Muscle layer of duodenum (tissue), 2 donors: ENCODE data around the gene LEUTX.
"Not testable (repeated sequence)": the region's sequence is repeated elsewhere in the genome, so short reads cannot be mapped to it uniquely, and the experiment has no call there.

Experiments
- H3K27ac ChIP-seq: one replicate; pipeline ENCODE4 v1.7.0; 2013; ENCODE audit warnings: mild to moderate bottlenecking, low read length
- H3K27me3 ChIP-seq: one replicate; pipeline ENCODE4 v1.7.0; 2013; ENCODE audit warnings: low read depth, mild to moderate bottlenecking, control low read depth, low read length
- H3K36me3 ChIP-seq, 2 donors: one replicate each; pipeline ENCODE4 v1.7.0; 2013; ENCODE audit warnings: low read length in 2 of 2, control low read depth in 1 of 2, mild to moderate bottlenecking in 1 of 2; ENCODE audit not compliant: insufficient read depth in 2 of 2, control insufficient read depth in 1 of 2
- H3K4me1 ChIP-seq, 2 donors: one replicate each; pipeline ENCODE4 v1.7.0; 2013; ENCODE audit warnings: low read length in 2 of 2, mild to moderate bottlenecking in 2 of 2, control low read depth in 1 of 2, moderate library complexity in 1 of 2; ENCODE audit not compliant: insufficient read depth in 2 of 2, control insufficient read depth in 1 of 2
- H3K4me3 ChIP-seq, 2 donors: one replicate each; pipeline ENCODE4 v1.7.0; 2013; ENCODE audit warnings: low read length in 2 of 2, low read depth in 1 of 2, mild to moderate bottlenecking in 1 of 2
- H3K9me3 ChIP-seq, 2 donors: one replicate each; pipeline ENCODE4 v1.7.0; 2013; ENCODE audit warnings: low read length in 2 of 2, control low read depth in 1 of 2, mild to moderate bottlenecking in 1 of 2; ENCODE audit not compliant: control insufficient read depth in 1 of 2
- donor health status: healthy.

The LEUTX gene

GRCh38 chr19:39813264-39813993, 34.8 kb downstream of the LEUTX start:
- no peaks in the 10 kb centered on the region for H3K4me1 ChIP-seq
- no peaks in the 10 kb centered on the region for H3K27me3 ChIP-seq
- H3K27ac ChIP-seq, result no peak overlapping the region
- H3K4me3 ChIP-seq, result no peak overlapping the region
- no peaks in the 10 kb centered on the region for H3K9me3 ChIP-seq
- H3K36me3 ChIP-seq, result peaks cover 0 to 14% of the 10 kb centered on the region in 2 donors

GRCh38 chr19:39814111-39814510, 35.5 kb downstream of the LEUTX start:
- not testable (repeated sequence) for H3K4me3 ChIP-seq, H3K27ac ChIP-seq, H3K27me3 ChIP-seq, H3K9me3 ChIP-seq, H3K4me1 ChIP-seq
- H3K36me3 ChIP-seq, result peaks cover 0 to 14% of the 10 kb centered on the region in 2 donors

GRCh38 chr19:39814595-39814994, 35.9 kb downstream of the LEUTX start:
- peaks cover 0 to 14% of the 10 kb centered on the region in 2 donors for H3K36me3 ChIP-seq
- H3K4me1 ChIP-seq, result no peaks in the 10 kb centered on the region
- H3K27me3 ChIP-seq, result no peaks in the 10 kb centered on the region
- H3K9me3 ChIP-seq, result no peaks in the 10 kb centered on the region
- no peak overlapping the region for H3K4me3 ChIP-seq
- H3K27ac ChIP-seq, result no peak overlapping the region

- no peak overlapping the region for H3K4me3 ChIP-seq
- H3K27ac ChIP-seq, result no peak overlapping the region
- no peaks in the 10 kb centered on the region for H3K27me3 ChIP-seq
- peaks cover 0 to 14% of the 10 kb centered on the region in 2 donors for H3K36me3 ChIP-seq
- H3K4me1 ChIP-seq, result no peaks in the 10 kb centered on the region
- H3K9me3 ChIP-seq, result no peaks in the 10 kb centered on the region
These were observed 37.8 kb downstream of the LEUTX start for GRCh38 chr19:39816287-39817048.

- Histone ChIP-seq H3K4me1 (no peaks in the 10 kb centered on the region), H3K27ac (no peak overlapping the region), H3K27me3 (no peaks in the 10 kb centered on the region), H3K36me3 (peaks cover 0 to 14% of the 10 kb centered on the region in 2 donors), H3K9me3 (no peaks in the 10 kb centered on the region), H3K4me3 (no peak overlapping the region)
These were observed 39.4 kb downstream of the LEUTX start for GRCh38 chr19:39817888-39818561.

DNA sequence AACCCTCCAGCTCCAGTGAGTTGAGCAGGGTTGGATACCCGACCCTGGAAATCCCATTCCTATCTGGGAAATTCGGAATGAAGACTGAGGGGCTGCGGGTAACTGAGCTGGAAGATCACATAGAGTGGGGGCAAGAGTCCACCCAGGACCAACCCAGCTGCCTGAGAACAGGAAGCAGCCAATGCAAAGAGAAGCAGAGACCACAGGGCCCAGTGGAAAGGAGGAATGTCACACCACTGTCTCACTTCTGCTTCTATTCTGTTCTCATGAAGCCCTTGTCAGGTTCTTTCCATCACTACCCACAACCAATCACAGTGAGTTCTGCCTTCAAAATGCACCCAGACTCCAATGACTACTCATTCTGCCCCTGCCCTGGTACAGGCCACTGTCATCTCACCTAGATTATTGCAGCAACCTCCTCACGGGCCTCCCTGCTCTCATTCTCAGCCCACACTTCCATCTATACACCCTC, 40.0 kb downstream of the LEUTX start:
- Histone ChIP-seq H3K4me3 (no peak overlapping the region), H3K9me3 (no peaks in the 10 kb centered on the region), H3K4me1 (peaks cover 2 to 3% of the 10 kb centered on the region in 2 donors), H3K27ac (no peak overlapping the region), H3K27me3 (no peaks in the 10 kb centered on the region), H3K36me3 (peaks cover 0 to 14% of the 10 kb centered on the region in 2 donors)

- H3K27me3 ChIP-seq, result no peaks in the 10 kb centered on the region
These were observed 41.1 kb downstream of the LEUTX start for GRCh38 chr19:39819786-39820185.

GRCh38 chr19:39820696-39821095, 42.0 kb downstream of the LEUTX start:
- Histone ChIP-seq H3K36me3 (peaks cover 0 to 12% of the 10 kb centered on the region in 2 donors), H3K4me3 (no peak overlapping the region), H3K27ac (no peak overlapping the region), H3K27me3 (no peaks in the 10 kb centered on the region), H3K9me3 (no peaks in the 10 kb centered on the region), H3K4me1 (peaks cover 5 to 15% of the 10 kb centered on the region in 2 donors)

More at GRCh38 chr19:39819786-39820185, 41.1 kb downstream of the LEUTX start:
- H3K27ac ChIP-seq, result no peak overlapping the region
- peaks cover 0 to 14% of the 10 kb centered on the region in 2 donors for H3K36me3 ChIP-seq
- no peaks in the 10 kb centered on the region for H3K9me3 ChIP-seq
- H3K4me1 ChIP-seq, result peaks cover 5 to 10% of the 10 kb centered on the region in 2 donors
- H3K4me3 ChIP-seq, result no peak overlapping the region

DNA sequence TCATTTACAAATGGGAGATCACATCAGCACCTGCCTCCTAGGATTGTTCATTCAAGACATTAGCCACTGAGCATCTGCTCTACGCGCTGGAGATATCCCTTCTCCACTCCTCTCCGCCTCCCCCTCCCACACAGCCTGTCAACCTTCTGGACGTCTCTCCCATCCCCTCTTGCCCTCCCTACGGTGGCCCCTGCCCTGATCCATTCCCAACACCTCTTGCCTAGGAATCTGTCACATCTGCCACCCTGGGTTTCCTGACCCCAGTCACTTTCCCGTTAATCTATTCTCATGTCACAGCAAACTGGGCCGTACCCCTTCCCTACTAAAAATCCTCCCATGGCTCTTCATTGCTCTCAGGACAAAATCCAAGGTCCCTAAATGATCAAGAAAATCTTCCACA, 45.0 kb downstream of the LEUTX start:
- H3K4me3 ChIP-seq, result peak overlapping the region; percentile 85 to 92
- H3K36me3 ChIP-seq, result peaks cover 12 to 30% of the 10 kb centered on the region in 2 donors
- no peaks in the 10 kb centered on the region for H3K27me3 ChIP-seq
- H3K9me3 ChIP-seq, result no peaks in the 10 kb centered on the region
- peak overlapping the region; percentile 54 for H3K27ac ChIP-seq
- peaks cover 5 to 15% of the 10 kb centered on the region in 2 donors for H3K4me1 ChIP-seq

DNA sequence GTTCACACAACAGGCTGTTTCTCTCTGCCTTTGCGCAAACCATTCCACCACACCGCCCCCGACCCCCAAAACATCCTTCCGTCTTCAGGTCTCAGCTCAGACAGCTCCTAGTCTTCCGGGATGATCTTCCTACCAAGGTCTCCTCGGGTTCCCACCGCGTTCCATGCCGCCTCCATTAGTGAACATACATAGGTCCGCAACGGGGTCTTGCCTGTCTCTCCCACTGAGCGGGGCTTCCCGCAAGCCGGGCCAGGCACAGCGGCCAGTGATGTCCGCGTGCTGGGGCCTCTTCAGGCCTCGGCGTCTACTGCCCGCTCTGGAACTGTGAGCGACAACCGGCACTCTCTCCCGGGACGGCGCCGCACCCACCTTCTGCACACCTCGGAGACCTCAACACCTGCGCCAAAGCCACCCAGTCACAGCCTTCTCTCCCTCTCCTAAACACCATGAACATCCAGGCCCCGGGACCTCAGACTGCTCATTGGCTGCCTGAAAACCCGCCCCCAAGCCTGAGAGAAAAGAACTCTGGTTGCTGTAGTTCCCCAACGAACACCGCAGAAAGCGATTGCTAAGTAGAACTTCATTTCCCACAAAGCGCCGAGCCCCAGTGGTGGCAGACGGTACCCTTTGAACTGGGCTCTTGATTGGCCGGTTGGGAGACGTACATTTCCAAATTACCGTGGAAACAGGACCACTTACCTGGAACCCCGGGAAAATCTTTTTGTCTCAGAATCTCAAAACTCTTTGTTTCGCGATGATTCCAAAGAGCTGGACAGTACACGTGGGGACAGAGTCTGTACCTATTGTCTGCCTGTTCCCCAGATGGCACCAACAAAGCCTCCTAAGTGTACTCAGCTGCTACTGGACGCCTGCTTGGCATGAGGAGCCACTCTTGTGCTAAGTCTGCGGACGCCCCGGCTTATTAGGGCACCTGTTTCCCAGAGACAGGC, 45.8 kb downstream of the LEUTX start:
- peak overlapping the region; percentile 54 for H3K27ac ChIP-seq
- H3K4me1 ChIP-seq, result peaks cover 5 to 15% of the 10 kb centered on the region in 2 donors
- H3K36me3 ChIP-seq, result peaks cover 12 to 38% of the 10 kb centered on the region in 2 donors
- no peaks in the 10 kb centered on the region for H3K9me3 ChIP-seq
- peak overlapping the region; percentile 85 to 92 for H3K4me3 ChIP-seq
- H3K27me3 ChIP-seq, result no peaks in the 10 kb centered on the region
